ENCODE data around the gene AVP.
"Not testable (repeated sequence)": the region's sequence is repeated elsewhere in the genome, so short reads cannot be mapped to it uniquely, and the experiment has no call there.

Gene AVP

GRCh38 chr20:3117839-3118379 lies 33.4 kb upstream of the AVP start:
- CTCF ChIA-PET, POLR2A ChIA-PET: not testable (repeated sequence)
- TF ChIP-seq ZNF384 (IDR thresholded peaks at IDR 0.05): peak; percentile 75
- DNase-seq (ENCODE audit: extremely low spot score): peak; percentile 51

- CTCF ChIA-PET: interaction anchor here (2.3 kb wide), 1 partner anchor 63 kb away, joined by 7 read pairs; no protein-coding TSS in a partner anchor
- no peak for DNase-seq (ENCODE audit: extremely low spot score)
- no peak for TF ChIP-seq TARDBP (IDR thresholded peaks at IDR 0.05)
- TF ChIP-seq ARNT (IDR thresholded peaks at IDR 0.05): no peak
- TF ChIP-seq FOXM1 (IDR thresholded peaks at IDR 0.05; ENCODE audit: borderline replicate concordance): no peak
- TF ChIP-seq CTBP1 (IDR thresholded peaks at IDR 0.05; ENCODE audit: borderline replicate concordance): no peak
- TF ChIP-seq SUZ12 (IDR thresholded peaks at IDR 0.05): no peak
- TF ChIP-seq HDGF (IDR thresholded peaks at IDR 0.05; ENCODE audit: borderline replicate concordance): no peak
- TF ChIP-seq FOXK2 (IDR thresholded peaks at IDR 0.05): no peak
- TF ChIP-seq LEF1 (IDR thresholded peaks at IDR 0.05; ENCODE audit: borderline replicate concordance): no peak
- no peak for TF ChIP-seq ELF4 (IDR thresholded peaks at IDR 0.05)
- no peak for TF ChIP-seq L3MBTL2 (conservative IDR thresholded peaks at IDR 0.05)
- POLR2A ChIA-PET: no interaction called here
Measured at GRCh38 chr20:3116341-3116740, 31.8 kb upstream of the AVP start.

- CTCF ChIA-PET: interaction anchor here (0.6 to 2.3 kb wide), 2 partner anchors 22 to 62 kb away, joined by 3 to 7 read pairs; no protein-coding TSS in a partner anchor
- TF ChIP-seq PKNOX1 (IDR thresholded peaks at IDR 0.05) (no peak), SP1 (IDR thresholded peaks at IDR 0.05) (no peak), ZNF384 (IDR thresholded peaks at IDR 0.05) (peak; percentile 99), CTBP1 (IDR thresholded peaks at IDR 0.05; ENCODE audit: borderline replicate concordance) (no peak), FOXK2 (IDR thresholded peaks at IDR 0.05) (no peak), FOXM1 (IDR thresholded peaks at IDR 0.05; ENCODE audit: borderline replicate concordance) (no peak)
- DNase-seq (ENCODE audit: extremely low spot score): peak; percentile 85
- POLR2A ChIA-PET: no interaction called here
Measured at GRCh38 chr20:3115190-3116107, 30.9 kb upstream of the AVP start.

- CTCF ChIA-PET: no interaction called here
- DNase-seq (ENCODE audit: extremely low spot score): no peak
- TF ChIP-seq FOXK2 (IDR thresholded peaks at IDR 0.05) (no peak), NFRKB (IDR thresholded peaks at IDR 0.05) (no peak), PKNOX1 (IDR thresholded peaks at IDR 0.05) (no peak), L3MBTL2 (conservative IDR thresholded peaks at IDR 0.05) (no peak), BHLHE40 (IDR thresholded peaks at IDR 0.05; ENCODE audit: borderline replicate concordance) (no peak), SUZ12 (IDR thresholded peaks at IDR 0.05) (no peak), ZNF384 (IDR thresholded peaks at IDR 0.05) (no peak), SP1 (IDR thresholded peaks at IDR 0.05) (no peak), ARNT (IDR thresholded peaks at IDR 0.05) (no peak), LEF1 (IDR thresholded peaks at IDR 0.05; ENCODE audit: borderline replicate concordance) (no peak)
- POLR2A ChIA-PET: no interaction called here
Measured at GRCh38 chr20:3111995-3112394, 27.5 kb upstream of the AVP start.

GRCh38 chr20:3111507-3111906 lies 27.0 kb upstream of the AVP start:
- DNase-seq (ENCODE audit: extremely low spot score): no peak
- ChIA-PET POLR2A (no interaction called here), CTCF (no interaction called here)
- no peak for TF ChIP-seq SP1 (IDR thresholded peaks at IDR 0.05)
- no peak for TF ChIP-seq CTBP1 (IDR thresholded peaks at IDR 0.05; ENCODE audit: borderline replicate concordance)
- no peak for TF ChIP-seq NFRKB (IDR thresholded peaks at IDR 0.05)
- no peak for TF ChIP-seq FOXK2 (IDR thresholded peaks at IDR 0.05)
- no peak for TF ChIP-seq ARNT (IDR thresholded peaks at IDR 0.05)
- no peak for TF ChIP-seq PKNOX1 (IDR thresholded peaks at IDR 0.05)

- ChIA-PET CTCF (no interaction called here), POLR2A (no interaction called here)
- DNase-seq (ENCODE audit: extremely low spot score): no peak
- no peak for TF ChIP-seq BHLHE40 (IDR thresholded peaks at IDR 0.05; ENCODE audit: borderline replicate concordance)
- TF ChIP-seq FOXA1 (IDR thresholded peaks at IDR 0.05): no peak
- TF ChIP-seq ARNT (IDR thresholded peaks at IDR 0.05): no peak
- no peak for TF ChIP-seq NFRKB (IDR thresholded peaks at IDR 0.05)
- no peak for TF ChIP-seq LEF1 (IDR thresholded peaks at IDR 0.05; ENCODE audit: borderline replicate concordance)
- TF ChIP-seq PKNOX1 (IDR thresholded peaks at IDR 0.05): no peak
Measured at GRCh38 chr20:3109350-3110302, 25.1 kb upstream of the AVP start.

All from HEK293T (cell line).